Effector CD4-positive, alpha-beta T cell (primary cell): ENCODE measurements around the gene CPNE4.

Experiments used
- DNase-seq: peaks from one replicate; pipeline ENCODE4 v3.0.0-alpha.2; 2020

Gene CPNE4

DNA sequence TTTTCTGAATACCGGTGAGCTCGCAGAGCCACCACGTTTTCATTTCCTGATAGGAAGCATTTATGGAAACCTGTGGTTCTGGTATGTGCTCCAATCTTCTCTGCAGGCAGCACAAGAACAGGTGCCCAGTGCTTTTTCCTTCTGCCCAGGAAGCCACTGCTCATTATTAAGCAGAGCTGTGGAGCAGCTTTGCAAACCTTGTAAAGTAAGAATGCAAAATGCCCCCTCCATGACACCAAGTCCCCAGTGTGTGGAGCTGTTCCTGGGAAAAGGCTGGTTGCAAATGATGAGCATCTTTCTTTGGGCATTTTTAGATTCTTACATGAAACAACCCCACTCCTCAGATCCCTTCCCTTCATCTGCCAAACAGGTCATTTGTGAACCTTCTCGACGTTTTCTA, 466.4 kb downstream of the CPNE4 start:
- DNase-seq: no peak

GRCh38 chr3:131564812-131565211, 470.0 kb downstream of the CPNE4 start:
- no peak for DNase-seq

- no peak for DNase-seq
Observed at GRCh38 chr3:131561511-131561910, 473.3 kb downstream of the CPNE4 start.

- DNase-seq: no peak
Observed at GRCh38 chr3:131560795-131561194, 474.0 kb downstream of the CPNE4 start.

DNA sequence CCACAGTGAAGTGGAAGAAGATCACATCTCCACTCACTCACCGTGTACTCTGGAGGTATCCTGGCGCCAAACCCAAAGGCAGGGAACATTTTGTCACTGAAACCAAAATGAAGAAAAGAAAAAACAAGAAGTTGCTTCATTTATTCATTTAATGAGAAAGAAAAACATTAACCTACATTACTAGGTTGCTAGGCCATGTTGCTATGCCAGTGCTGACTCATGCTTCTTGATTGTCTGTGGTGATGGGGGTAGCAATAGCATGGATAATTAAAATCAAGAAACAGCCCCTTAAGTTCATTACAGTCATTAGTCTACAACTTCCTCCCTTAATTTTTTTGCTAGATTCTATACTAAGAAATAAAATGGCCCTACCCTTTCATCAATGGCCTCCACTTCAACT, 479.4 kb downstream of the CPNE4 start:
- no peak for DNase-seq

DNA sequence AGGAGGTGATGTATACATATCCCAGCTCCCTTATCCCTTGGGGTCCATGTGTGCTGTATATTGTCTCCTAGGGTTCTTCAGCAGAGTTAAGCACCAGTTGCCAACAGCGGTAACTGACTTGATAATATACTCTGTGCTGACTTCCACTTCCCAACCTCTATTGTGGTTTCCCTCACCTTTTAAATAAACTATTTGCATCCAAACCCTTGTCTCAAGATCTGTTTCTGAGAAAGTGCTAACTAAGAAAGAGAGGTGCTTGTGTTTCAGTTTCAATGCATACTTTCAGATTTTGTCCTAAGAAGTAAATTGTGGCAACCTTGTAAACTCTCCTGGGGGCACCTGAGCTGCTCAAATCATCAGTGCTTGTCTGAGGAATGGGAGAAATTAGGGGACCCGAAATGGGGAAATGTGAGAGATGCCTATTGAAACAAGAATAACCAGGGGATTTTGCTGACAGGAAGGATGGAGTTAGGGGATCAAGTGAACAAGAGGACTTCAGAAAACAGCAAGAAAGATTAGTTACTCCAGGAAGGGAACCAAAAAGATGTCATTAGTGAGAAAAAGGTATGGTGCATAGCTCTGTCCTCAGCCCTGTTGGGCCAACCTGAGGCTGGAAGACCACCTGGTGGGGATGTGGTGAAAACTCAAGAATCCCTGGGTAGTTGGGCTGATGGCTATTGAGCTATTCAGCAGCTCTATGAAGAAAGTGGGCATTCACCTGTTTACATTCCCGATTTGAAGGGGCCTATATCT, 481.1 kb downstream of the CPNE4 start:
- no peak for DNase-seq

DNA sequence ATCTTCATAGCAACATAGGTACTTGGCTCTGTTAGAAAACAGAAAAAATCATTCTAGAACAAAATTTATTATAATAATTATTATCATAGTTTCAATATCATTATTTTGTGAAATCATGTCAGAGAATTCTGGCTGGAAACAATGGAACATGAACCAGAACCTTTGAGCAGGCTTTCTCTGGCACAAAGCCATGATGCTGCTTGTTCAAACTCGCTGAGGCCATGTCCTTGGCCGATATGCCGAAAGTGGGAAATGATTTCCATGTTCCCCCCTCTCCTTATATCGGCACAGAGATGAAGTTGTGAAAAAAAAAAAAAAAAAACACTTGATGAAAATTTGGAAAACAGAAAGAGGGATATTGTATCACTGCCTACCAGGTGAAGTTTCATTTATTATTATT, 483.1 kb downstream of the CPNE4 start:
- no peak for DNase-seq

DNA sequence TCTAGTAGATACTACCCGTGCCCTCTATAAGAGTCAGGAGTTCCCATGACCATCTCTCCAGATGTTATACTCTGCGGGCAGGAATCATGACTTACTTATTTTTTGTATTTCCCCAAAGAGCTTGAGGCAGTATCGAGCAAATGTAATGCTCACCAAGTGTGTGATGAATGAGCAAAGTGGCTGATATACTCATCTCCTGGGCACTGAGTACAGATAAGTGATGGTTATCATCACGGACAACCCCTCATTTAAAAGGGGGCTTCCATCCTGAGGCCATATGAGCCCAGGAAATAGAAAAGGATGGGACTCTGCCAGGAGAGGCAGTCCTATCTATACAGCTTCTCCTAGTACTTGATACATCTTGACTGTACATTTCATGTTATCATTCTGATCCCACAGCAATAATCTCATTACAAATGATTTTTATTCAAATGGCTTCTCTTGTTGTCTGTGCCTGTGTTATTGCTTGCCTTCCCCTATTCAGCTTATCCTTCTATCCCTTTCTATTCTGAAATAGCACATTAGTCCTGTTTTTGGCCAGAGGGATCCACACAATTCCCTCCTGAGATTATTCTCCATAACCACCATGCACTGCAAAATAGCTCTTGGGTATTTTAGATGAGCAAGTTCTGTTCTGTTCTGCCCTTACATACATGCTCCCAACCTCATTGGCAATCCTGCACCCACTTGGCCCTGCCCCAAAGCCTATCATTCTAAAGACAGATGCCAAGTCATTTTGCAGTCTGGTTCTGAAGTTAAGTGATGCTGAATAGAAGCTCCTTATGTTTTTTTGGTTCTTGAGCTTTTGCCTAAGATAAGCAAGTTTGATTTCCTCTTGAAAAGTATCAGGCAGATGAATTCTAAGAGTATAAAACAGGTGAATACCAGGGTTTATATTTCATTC, 484.0 kb downstream of the CPNE4 start:
- no peak for DNase-seq

DNA sequence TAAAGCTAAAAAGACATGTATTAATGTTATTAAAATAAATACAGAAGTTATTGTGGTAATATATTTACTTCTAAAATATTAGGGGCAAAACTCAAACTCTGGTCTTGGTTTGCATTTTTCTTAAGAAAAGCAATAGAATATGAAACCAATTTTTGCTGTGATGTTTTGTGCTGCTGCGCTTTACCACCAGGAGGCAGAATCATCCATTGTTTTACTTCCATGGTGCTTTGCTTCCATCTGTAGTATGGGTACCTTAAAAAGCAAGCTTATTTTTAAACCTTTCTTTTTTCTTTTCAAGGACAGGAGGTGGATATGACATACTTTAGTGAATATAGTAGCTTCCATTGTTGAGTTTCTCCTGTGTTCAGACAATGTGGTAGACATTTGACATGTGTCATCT, 485.5 kb downstream of the CPNE4 start:
- no peak for DNase-seq

- DNase-seq: no peak
Observed at GRCh38 chr3:131547585-131547984, 487.2 kb downstream of the CPNE4 start.

DNA sequence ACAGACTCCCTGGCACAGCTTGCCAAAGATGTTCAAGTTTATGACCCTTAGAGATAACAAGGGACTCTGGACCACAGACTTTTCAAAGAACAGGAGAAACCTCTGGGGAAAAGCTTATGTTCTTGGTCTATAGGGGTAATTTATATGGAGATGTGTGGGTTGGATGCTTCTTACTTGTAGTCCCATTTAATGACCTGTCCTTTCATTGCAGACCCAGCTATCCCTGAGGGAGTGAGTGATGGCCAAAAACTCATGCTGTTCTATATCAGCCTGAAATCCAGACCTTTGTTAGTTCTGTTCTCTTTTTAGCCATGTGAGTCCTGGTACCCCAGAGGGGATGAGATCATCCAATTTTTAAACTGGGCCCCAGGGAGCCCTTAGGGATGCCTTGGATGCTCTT, 488.4 kb downstream of the CPNE4 start:
- DNase-seq: no peak

GRCh38 chr3:131544557-131544956, 490.3 kb downstream of the CPNE4 start:
- DNase-seq: no peak

DNA sequence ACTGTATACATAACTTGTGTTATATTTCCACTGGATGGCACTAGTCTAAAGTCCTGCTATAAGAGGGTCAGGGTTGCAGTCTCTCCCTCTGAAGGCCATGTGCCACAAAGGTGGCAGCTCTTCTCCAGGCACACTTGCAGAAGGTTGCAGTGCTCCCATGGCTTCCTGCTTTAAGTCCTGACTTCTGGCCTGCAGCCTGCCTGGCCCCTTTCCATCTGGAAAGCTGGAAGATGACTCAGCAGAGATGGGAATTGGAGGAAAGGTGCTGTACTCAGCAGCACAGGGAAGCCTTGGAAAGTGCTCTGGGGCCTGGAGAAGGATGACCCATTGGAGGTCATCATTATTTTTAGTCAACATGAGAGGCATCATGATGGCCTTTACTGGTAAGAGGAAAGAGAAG, 491.1 kb downstream of the CPNE4 start:
- DNase-seq: no peak

DNA sequence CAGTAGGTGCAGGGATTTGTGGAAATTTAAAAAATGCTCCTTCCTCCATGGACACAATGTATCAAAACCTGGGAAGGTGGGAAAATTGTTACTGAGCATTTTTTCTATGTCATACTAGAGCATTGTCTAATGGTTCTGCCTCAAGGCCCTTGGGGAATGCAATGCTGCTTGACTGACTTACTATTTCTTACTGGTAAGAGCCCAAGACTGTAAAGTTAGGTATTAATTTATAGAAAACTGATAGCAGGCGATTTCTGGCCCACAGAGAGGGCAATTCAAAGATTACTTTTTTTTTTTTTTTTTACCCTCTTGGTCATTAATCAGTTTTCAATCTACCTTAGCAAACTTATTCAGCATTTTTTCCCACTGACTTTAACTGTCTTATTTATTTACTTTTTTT, 493.5 kb downstream of the CPNE4 start:
- no peak for DNase-seq

DNA sequence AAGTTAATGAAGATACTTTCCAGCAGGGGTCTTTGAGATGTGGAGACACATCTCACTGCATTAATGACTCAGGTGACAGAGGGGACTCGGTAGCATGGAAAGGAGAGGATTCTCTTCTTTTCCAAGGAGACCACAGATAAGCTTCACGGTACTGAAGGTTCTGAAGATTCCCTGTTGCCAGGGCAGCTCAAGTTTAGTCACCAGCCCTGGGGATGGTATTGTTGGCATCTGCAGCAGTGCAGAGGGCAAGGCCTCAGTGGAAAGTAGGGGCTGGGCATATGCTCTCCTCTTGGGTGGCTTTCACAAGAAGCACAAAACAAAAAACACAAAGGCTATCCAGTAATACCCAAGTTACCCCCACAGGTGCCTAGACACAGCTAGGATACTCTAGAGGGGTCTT, 494.0 kb downstream of the CPNE4 start:
- no peak for DNase-seq

DNA sequence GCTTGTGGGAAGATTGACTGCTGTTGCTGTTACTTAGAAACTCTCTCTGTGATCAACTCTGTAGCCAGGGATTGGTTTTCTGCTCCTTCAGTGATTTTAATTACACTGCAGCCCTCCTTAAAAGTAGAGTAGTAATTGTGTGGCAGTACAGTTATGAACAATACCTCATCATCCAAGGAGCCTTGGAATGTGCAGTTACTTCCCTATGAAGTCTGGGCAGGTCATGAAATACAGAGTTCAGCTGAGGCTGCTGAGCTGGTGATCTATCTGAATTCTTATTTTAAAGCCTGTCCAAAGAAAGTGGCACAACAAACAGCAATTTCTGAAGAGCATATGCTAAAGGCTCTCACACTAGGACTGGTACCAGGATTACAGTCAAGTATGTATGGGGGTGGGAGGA, 494.7 kb downstream of the CPNE4 start:
- DNase-seq: no peak

- DNase-seq: no peak
Observed at GRCh38 chr3:131538968-131539367, 495.8 kb downstream of the CPNE4 start.

DNA sequence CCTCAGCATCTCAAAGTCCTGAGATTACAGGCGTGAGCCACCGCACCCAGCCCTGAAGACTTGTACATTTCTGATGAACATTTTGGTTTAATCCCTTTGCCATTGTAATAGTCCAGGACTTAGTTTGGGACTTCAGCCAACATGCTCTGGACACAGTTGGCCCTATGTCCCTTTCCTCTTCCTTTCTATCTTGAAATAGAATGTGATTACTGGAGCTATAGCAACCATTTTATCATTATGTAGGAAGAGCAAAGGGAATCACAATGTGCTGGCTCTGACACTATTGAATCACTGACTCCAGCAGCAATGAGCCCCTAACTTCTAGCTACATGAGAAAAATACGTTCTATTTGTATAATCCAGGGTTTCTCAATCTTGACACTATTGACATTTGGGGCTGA, 497.3 kb downstream of the CPNE4 start:
- no peak for DNase-seq

GRCh38 chr3:131535596-131535995, 499.2 kb downstream of the CPNE4 start:
- no peak for DNase-seq

DNA sequence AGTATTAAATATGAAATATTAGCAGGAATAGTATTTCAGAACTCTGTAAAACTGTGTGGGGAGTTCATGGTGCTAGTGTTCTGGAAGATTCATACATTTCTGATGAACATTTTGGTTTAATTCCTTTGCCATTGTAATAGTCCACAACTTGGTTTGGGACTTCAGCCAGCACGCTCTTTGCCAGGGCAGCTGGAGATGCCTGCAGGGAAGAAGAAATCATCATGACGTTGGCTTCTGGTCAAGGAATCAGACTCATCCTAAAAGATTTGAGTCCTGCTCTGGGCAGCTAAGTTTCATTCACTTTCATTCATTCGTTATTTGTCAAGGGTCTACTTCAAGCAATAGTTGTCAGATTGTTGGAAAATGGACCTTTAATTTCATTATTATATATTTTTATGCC, 499.7 kb downstream of the CPNE4 start:
- no peak for DNase-seq

- DNase-seq: no peak
Observed at GRCh38 chr3:131532645-131533044, 502.2 kb downstream of the CPNE4 start.

- DNase-seq: no peak
Observed at GRCh38 chr3:131530843-131531242, 504.0 kb downstream of the CPNE4 start.

DNA sequence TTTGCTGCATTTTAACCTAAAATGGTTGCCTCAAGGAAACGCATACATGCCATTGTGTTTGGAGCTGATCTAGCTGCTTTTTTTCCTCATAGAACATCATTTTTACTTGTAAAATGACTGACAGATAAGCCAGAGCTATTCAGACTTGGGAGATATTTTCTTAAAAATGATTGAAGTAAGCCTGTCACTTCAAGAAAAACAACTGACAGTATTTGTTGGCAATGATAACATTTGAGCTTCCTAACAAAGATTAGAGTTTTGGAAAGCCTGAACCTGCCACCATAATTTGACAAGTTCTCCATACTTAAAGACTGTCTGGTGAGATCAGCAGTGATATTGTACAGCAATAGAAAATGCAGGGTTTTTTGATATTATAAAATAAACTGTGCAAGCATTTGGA, 504.4 kb downstream of the CPNE4 start:
- DNase-seq: no peak

DNA sequence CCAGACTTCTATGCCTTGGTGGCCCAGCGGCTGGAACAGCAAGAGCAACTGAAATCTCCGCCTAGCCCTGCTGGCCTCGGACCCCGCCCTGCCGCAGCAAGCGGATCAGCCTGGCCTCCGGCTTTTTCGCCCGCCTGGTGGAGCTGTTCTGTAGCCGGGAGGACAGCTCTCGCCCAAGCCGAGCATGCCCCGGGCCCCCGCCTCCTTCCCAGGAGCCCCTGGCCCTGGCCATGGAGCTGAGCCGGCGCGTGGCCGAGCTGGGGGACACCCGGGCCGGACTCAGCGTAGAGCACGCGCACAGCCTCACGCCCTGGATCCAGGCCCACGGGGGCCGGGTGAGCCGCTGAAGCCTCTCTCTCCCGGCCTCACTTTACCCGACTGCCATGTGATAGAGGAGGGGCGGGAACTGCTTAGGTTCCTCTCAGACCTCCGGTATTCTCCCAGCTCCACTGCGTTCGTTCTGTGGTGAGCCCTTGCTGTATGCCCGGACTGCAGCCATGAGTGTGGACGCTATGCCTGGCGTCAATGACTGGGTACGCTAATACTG, 507.9 kb downstream of the CPNE4 start:
- no peak for DNase-seq
